ENCODE results near the gene CCNDBP1. TPM values are rescaled to one million over a fixed set of nuclear protein-coding genes. Genes with fewer than 3 reads are reported as not detected.
A peak's percentile ranks its signal among the peaks of the same experiment; 100 is the strongest.

CCNDBP1 gene
- total and polyA plus RNA-seq, 2 experiments from 2014 or later, result 87.9 to 100 TPM

- Histone ChIP-seq H3K79me2 (ENCODE audit: insufficient read depth) (peaks cover 23% of the 10 kb centered on the region), H3K9ac (no peak overlapping the region), H3K4me3 (no peak overlapping the region), H3K9me3 (ENCODE audit: low read depth) (no peaks in the 10 kb centered on the region), H3K27ac (no peak overlapping the region), H3K9me2 (ENCODE audit: insufficient read depth) (no peaks in the 10 kb centered on the region), H3K4me1 (ENCODE audit: insufficient read depth) (peaks cover 6% of the 10 kb centered on the region; the same call in 1 of the 2 replicates), H3K4me2 (ENCODE audit: unreplicated experiment) (no peak overlapping the region), H2AFZ (no peak overlapping the region), H4K20me1 (ENCODE audit: insufficient read depth) (no peaks in the 10 kb centered on the region), H3K27me3 (replicated peaks; ENCODE audit: insufficient read depth) (no peaks in the 10 kb centered on the region), H3F3A (ENCODE audit: insufficient read depth) (peaks cover 25% of the 10 kb centered on the region), H3K36me3 (ENCODE audit: low read depth) (no peaks in the 10 kb centered on the region)
- no peak for TF ChIP-seq EZH2phosphoT487 (IDR thresholded peaks at IDR 0.05; ENCODE audit: insufficient read depth, low read depth)
- TF ChIP-seq EZH2 (IDR thresholded peaks at IDR 0.05; ENCODE audit: insufficient read depth, poor library complexity, severe bottlenecking), result no peak
- in situ Hi-C loops (cut with MboI), result no loop called here
- DNase-seq, result no peak
- 78 to 80% methylated on average over 3 of the region's 3 CpGs for WGBS, 2 experiments (ENCODE audit: low coverage in 1 of 2, low lambda C conversion rate in 2 of 2, missing lambda C conversion rate in 2 of 2)
These were observed 1.9 kb upstream of the CCNDBP1 start for GRCh38 chr15:43183270-43183669.

- peak overlapping the region; percentile 92 for H3K9ac ChIP-seq
- peaks cover 5% of the 10 kb centered on the region for H3K36me3 ChIP-seq (ENCODE audit: low read depth)
- H3K4me1 ChIP-seq (ENCODE audit: insufficient read depth), result peaks cover 6% of the 10 kb centered on the region; the same call in 1 of the 2 replicates
- peak overlapping the region; percentile 76 for H2AFZ ChIP-seq
- peak overlapping the region; percentile 86 for H3K4me3 ChIP-seq
- peak overlapping the region; percentile 57; the same call in 1 of the 2 replicates for H3K27ac ChIP-seq
- 68 to 69% methylated on average over 9 of the region's 9 CpGs for WGBS, 2 experiments (ENCODE audit: low coverage in 1 of 2, low lambda C conversion rate in 2 of 2, missing lambda C conversion rate in 2 of 2)
- TF ChIP-seq EZH2phosphoT487 (IDR thresholded peaks at IDR 0.05; ENCODE audit: insufficient read depth, low read depth), result no peak
- TF ChIP-seq EZH2 (IDR thresholded peaks at IDR 0.05; ENCODE audit: insufficient read depth, poor library complexity, severe bottlenecking), result no peak
- H3F3A ChIP-seq (ENCODE audit: insufficient read depth), result peaks cover 25% of the 10 kb centered on the region
- H3K9me2 ChIP-seq (ENCODE audit: insufficient read depth), result no peaks in the 10 kb centered on the region
- H3K9me3 ChIP-seq (ENCODE audit: low read depth), result no peaks in the 10 kb centered on the region
- no peak for DNase-seq
- no peaks in the 10 kb centered on the region for H3K27me3 ChIP-seq (replicated peaks; ENCODE audit: insufficient read depth)
- in situ Hi-C loops (cut with MboI), result no loop called here
- H3K4me2 ChIP-seq (ENCODE audit: unreplicated experiment), result peak overlapping the region; percentile 47
- peaks cover 26% of the 10 kb centered on the region for H3K79me2 ChIP-seq (ENCODE audit: insufficient read depth)
- no peaks in the 10 kb centered on the region for H4K20me1 ChIP-seq (ENCODE audit: insufficient read depth)
These were observed 637 bp upstream of the CCNDBP1 start for GRCh38 chr15:43184407-43185124.

GRCh38 chr15:43186003-43186353 is 775 bp downstream of the CCNDBP1 start:
- peak overlapping the region; percentile 86 for H3K4me3 ChIP-seq
- H3K27ac ChIP-seq, result no peak overlapping the region
- no peak for TF ChIP-seq EZH2 (IDR thresholded peaks at IDR 0.05; ENCODE audit: insufficient read depth, poor library complexity, severe bottlenecking)
- no peak for TF ChIP-seq EZH2phosphoT487 (IDR thresholded peaks at IDR 0.05; ENCODE audit: insufficient read depth, low read depth)
- peaks cover 13% of the 10 kb centered on the region for H3K36me3 ChIP-seq (ENCODE audit: low read depth)
- H3K9ac ChIP-seq, result peak overlapping the region; percentile 92
- in situ Hi-C loops (cut with MboI), result no loop called here
- H3K79me2 ChIP-seq (ENCODE audit: insufficient read depth), result peaks cover 26% of the 10 kb centered on the region
- H3K9me2 ChIP-seq (ENCODE audit: insufficient read depth), result no peaks in the 10 kb centered on the region
- H3K4me1 ChIP-seq (ENCODE audit: insufficient read depth), result peaks cover 6% of the 10 kb centered on the region; the same call in 1 of the 2 replicates
- WGBS, 2 experiments (ENCODE audit: low coverage in 1 of 2, low lambda C conversion rate in 2 of 2, missing lambda C conversion rate in 2 of 2), result 1 to 2% methylated on average over 13 of the region's 13 CpGs
- peak overlapping the region; percentile 76 for H2AFZ ChIP-seq
- DNase-seq, result peak; percentile 45
- H3F3A ChIP-seq (ENCODE audit: insufficient read depth), result peaks cover 22% of the 10 kb centered on the region
- H3K9me3 ChIP-seq (ENCODE audit: low read depth), result no peaks in the 10 kb centered on the region
- H3K27me3 ChIP-seq (replicated peaks; ENCODE audit: insufficient read depth), result no peaks in the 10 kb centered on the region
- H4K20me1 ChIP-seq (ENCODE audit: insufficient read depth), result no peaks in the 10 kb centered on the region
- peak overlapping the region; percentile 89 for H3K4me2 ChIP-seq (ENCODE audit: unreplicated experiment)

- TF ChIP-seq EZH2 (IDR thresholded peaks at IDR 0.05; ENCODE audit: insufficient read depth, poor library complexity, severe bottlenecking), result no peak
- no peak for TF ChIP-seq EZH2phosphoT487 (IDR thresholded peaks at IDR 0.05; ENCODE audit: insufficient read depth, low read depth)
- H3K27ac ChIP-seq, result no peak overlapping the region
- H3K9ac ChIP-seq, result no peak overlapping the region
- H3K36me3 ChIP-seq (ENCODE audit: low read depth), result peaks cover 29% of the 10 kb centered on the region
- no peak overlapping the region for H3K4me2 ChIP-seq (ENCODE audit: unreplicated experiment)
- peaks cover 6% of the 10 kb centered on the region; the same call in 1 of the 2 replicates for H3K4me1 ChIP-seq (ENCODE audit: insufficient read depth)
- H3K4me3 ChIP-seq, result no peak overlapping the region
- H3K9me2 ChIP-seq (ENCODE audit: insufficient read depth), result no peaks in the 10 kb centered on the region
- H3K9me3 ChIP-seq (ENCODE audit: low read depth), result no peaks in the 10 kb centered on the region
- no peaks in the 10 kb centered on the region for H3K27me3 ChIP-seq (replicated peaks; ENCODE audit: insufficient read depth)
- H3K79me2 ChIP-seq (ENCODE audit: insufficient read depth), result peaks cover 26% of the 10 kb centered on the region
- in situ Hi-C loops (cut with MboI), result no loop called here
- H3F3A ChIP-seq (ENCODE audit: insufficient read depth), result peaks cover 17% of the 10 kb centered on the region
- H4K20me1 ChIP-seq (ENCODE audit: insufficient read depth), result no peaks in the 10 kb centered on the region
- peak; percentile 81 for DNase-seq
- H2AFZ ChIP-seq, result no peak overlapping the region
- WGBS, 2 experiments (ENCODE audit: low coverage in 1 of 2, low lambda C conversion rate in 2 of 2, missing lambda C conversion rate in 2 of 2), result 59 to 63% methylated on average over 2 of the region's 2 CpGs
These were observed 2.4 kb downstream of the CCNDBP1 start for GRCh38 chr15:43187544-43188155.
